Omental fat pad (tissue), 4 donors: ENCODE measurements around the gene PINK1. TPM values are rescaled to one million over a fixed set of nuclear protein-coding genes. Genes with fewer than 3 reads are reported as not detected.

ENCODE experiments used
- ATAC-seq: fragments of 150-250 bp; one replicate; pipeline ENCODE4 v1.9.1; 2016; ENCODE audit warnings: mild to moderate bottlenecking, moderate library complexity; ENCODE audit not compliant: low FRiP score
- DNase-seq: peaks from one replicate; pipeline ENCODE4 v3.0.0-alpha.2; 2019; ENCODE audit warnings: low spot score
- CTCF ChIP-seq, 3 donors: fragments of 450-650 bp; IDR thresholded peaks; one replicate each; pipeline ENCODE4 v1.5.1; 2016 to 2017; ENCODE audit warnings: antibody characterized with exemption in 3 of 3, mild to moderate bottlenecking in 3 of 3, moderate library complexity in 2 of 3
- total RNA-seq, 4 donors: library from RNA; depleted of rRNA; stranded (reverse); fragments of >200 nt; gene quantifications; one replicate each; pipeline ENCODE4 v1.1.0, GENCODE V29; 2016

Gene PINK1
- 100 to 1,000 TPM in 2 of 4 donors, 10 to 100 TPM in 2; 71.9 to 132 (median 111) TPM for total RNA-seq

GRCh38 chr1:20633190-20634064, at the start of gene PINK1:
Gene PINK1, plus strand, starts transcription at chr1:20633458. Its CDS starts 91 bp downstream, at chr1:20633549.
- TF ChIP-seq CTCF (IDR thresholded peaks at IDR 0.05) = peak in 2 of 3 donors; percentile 89 to 97
- ATAC-seq (peak; percentile 86), DNase-seq (peak; percentile 60)

DNA sequence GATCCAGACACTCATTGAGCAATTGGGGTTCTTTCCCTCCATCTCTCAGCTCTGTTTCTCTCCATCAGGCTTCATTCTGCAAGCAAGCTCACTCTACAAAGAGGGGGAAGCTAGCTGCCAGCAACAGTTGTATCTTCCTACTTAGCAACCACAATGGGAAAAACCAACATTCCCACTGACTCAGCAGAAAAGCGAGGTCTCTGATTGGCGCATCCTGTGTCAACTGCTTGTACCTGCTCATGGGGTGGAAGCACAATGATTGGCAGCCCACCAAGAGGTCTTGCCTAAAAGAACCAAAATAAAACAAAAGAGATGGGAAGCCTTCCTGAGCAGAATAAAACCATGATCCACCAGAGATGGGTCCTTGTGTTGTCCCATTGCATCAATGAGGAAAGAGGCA, 48.4 kb upstream of the PINK1 start:
- TF ChIP-seq CTCF (IDR thresholded peaks at IDR 0.05) = no peak
- ATAC-seq (no peak), DNase-seq (no peak)

DNA sequence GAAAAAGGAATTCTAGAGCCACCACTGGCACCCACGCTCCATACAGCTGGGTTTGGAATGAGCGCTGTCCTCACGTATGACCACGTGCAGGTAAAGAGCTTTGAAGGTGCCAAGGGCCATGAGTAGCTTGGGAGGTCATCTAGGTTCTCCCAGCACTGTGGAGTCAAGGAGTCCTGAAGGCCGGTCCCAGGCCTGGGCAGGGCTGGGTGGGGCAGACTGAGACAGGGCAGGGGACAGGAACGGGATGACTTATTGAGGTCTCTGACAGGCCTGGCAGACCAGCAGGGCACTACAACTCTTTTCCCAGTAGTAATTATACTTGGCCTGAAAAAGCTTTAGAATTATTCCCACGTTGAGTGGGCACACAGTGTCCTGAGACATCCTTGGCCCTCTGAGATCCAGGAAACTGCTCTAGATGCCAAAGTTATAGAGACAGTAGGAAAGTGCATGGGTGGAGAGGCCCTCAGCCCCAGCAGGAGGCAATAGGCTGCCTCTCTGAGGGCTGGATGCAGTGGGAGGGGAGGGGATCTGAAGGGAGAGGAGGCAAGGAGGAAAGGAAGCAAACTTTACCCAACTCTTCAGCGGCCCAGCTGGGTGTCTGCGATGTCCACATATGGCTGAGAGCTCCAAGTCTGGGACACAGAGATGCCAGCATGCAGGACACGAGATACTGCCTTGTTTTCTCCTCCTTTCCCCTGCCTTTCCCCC, 46.2 kb upstream of the PINK1 start:
- ATAC-seq (no peak), DNase-seq (no peak)
- no peak for TF ChIP-seq CTCF (IDR thresholded peaks at IDR 0.05)

DNA sequence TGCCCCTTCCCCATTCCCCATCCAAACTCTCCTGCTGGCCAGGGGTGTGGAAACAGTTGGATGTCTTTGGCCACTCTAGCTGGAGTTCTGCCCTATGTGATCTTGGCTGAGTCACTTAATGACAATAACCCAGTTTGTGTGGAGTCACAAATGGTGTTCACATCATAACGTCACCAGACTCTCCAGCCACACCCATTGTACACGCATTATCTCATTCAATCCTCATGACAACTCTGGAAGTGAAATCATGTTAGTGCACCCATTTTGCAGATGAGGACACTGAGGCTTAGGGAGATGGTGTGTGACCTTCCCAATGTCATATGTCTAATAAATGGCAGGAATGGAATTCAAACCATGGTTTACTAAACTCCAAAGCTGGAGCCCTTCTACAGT, 45.6 kb upstream of the PINK1 start:
- ATAC-seq = no peak
- no peak for DNase-seq
- no peak for TF ChIP-seq CTCF (IDR thresholded peaks at IDR 0.05)

DNA sequence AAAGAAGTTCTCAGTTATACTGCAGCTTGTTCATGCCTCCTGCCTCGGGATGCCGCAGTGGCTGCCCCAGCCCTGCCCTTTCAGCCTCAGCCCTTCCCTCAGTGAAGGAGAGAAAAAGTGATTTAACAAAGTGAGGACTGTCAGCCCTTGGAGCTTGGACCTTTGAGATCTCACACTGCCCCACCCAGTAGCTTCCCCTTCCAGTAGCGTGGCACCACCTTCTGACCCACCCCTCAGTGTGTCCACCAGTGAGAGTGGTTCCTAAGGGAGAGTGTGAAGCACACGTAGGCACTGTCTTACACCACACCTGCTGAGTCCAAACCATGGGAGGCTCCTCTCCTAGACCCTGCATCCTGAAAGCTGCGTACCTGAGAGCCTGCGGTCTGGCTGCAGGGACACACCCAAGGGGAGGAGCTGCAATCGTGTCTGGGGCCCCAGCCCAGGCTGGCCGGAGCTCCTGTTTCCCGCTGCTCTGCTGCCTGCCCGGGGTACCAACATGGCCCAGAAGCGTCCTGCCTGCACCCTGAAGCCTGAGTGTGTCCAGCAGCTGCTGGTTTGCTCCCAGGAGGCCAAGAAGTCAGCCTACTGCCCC, 44.5 kb upstream of the PINK1 start, which contains the start of gene CDA:
TSS of gene CDA (plus strand) at position 464 of the 592 bp plus-strand sequence. CDS start at position 497, 33 bp downstream.
- TF ChIP-seq CTCF (IDR thresholded peaks at IDR 0.05) = no peak
- DNase-seq (no peak), ATAC-seq (no peak)

DNA sequence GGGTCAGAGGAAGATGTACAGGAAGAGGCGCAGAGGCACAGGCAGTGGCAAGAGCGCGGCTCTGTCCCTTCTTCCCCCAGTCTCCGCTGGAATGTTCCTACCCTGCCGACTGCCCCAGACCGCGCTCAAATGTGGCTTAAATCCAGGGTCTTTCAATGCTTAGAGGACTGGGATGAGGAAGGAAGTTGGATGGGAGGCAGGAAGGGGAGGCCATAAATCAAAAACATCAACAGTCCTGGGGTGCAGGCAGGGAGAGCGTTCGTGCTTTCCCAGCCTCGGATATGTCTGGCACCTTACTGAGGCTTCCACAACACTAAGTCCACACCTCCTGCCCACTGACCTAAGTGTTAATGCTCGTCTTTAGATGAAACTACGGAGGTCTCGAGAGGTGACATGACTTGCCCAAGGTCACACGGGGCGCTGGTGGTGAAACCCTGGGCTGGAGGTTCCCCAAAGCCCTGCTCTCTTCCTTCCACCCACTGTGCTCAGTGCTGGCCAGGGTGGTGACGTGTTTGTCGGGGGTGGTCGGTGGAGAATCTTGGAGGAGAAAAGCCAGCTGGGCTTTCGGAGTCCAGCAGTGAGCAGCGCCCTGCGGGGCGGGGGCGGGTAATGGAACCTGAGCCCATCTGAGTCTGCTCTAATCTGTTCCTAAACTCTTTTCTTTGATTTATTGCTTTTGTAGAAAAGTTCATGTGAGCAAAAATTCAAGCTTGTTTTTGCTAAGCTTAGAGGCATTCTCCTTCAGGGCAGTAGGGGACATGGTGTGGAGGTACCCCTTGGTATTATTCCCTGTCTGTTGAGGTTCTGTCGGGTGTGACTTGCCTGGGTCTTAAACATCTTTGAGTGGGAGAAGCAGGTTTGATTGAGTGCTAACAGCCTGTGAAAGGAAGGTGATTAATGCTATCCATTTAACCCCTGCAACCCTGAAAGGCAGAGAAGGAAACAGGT, 43.7 kb upstream of the PINK1 start:
- no peak for TF ChIP-seq CTCF (IDR thresholded peaks at IDR 0.05)
- DNase-seq (no peak), ATAC-seq (peak; percentile 71)
